ENCODE results near the gene DHX36. TPM values are rescaled to one million over a fixed set of nuclear protein-coding genes. Genes with fewer than 3 reads are reported as not detected.

The DHX36 gene
- total and polyA plus RNA-seq, 4 donors = 15.0 to 86.4 (median 62.9) TPM

- no peak overlapping the region for H3K4me3 ChIP-seq (ENCODE audit: low read length in 2 of 2)
- no peak overlapping the region for H3K27ac ChIP-seq (ENCODE audit: low read depth in 1 of 2, low read length in 2 of 2)
- peaks cover 0 to 3% of the 10 kb centered on the region in 2 donors for H3K4me1 ChIP-seq (ENCODE audit: control insufficient read depth in 1 of 2, insufficient read depth in 2 of 2, low read length in 2 of 2)
- ATAC-seq (ENCODE audit: low FRiP score) = no peak
- H3K36me3 ChIP-seq (ENCODE audit: control insufficient read depth in 1 of 2, insufficient read depth in 2 of 2, low read length in 1 of 2) = peaks cover 2 to 3% of the 10 kb centered on the region in 2 donors
- intact Hi-C loops (cut with DNase I) = no loop called here
- no peak for DNase-seq
- H3K27me3 ChIP-seq (ENCODE audit: control insufficient read depth in 1 of 2, insufficient read depth in 2 of 2, low read length in 1 of 2) = no peaks in the 10 kb centered on the region
- no peaks in the 10 kb centered on the region for H3K9me3 ChIP-seq (ENCODE audit: control insufficient read depth, low read length)
Measured at GRCh38 chr3:154304116-154304786, 20.0 kb downstream of the DHX36 start.

GRCh38 chr3:154301561-154301960, 22.7 kb downstream of the DHX36 start:
- Histone ChIP-seq H3K9me3 (ENCODE audit: control insufficient read depth, low read length) (no peaks in the 10 kb centered on the region), H3K27ac (ENCODE audit: low read depth in 1 of 2, low read length in 2 of 2) (no peak overlapping the region), H3K36me3 (ENCODE audit: control insufficient read depth in 1 of 2, insufficient read depth in 2 of 2, low read length in 1 of 2) (peaks cover 2 to 3% of the 10 kb centered on the region in 2 donors), H3K27me3 (ENCODE audit: control insufficient read depth in 1 of 2, insufficient read depth in 2 of 2, low read length in 1 of 2) (no peaks in the 10 kb centered on the region), H3K4me3 (ENCODE audit: low read length in 2 of 2) (no peak overlapping the region), H3K4me1 (ENCODE audit: control insufficient read depth in 1 of 2, insufficient read depth in 2 of 2, low read length in 2 of 2) (no peaks in the 10 kb centered on the region)
- 86 to 91% methylated on average over 3 of the region's 3 CpGs for WGBS, 2 donors
- DNase-seq = no peak
- intact Hi-C loops (cut with DNase I) = no loop called here
- ATAC-seq (ENCODE audit: low FRiP score) = no peak

GRCh38 chr3:154294016-154294415, 30.3 kb downstream of the DHX36 start:
- Histone ChIP-seq H3K4me3 (ENCODE audit: low read length in 2 of 2) (no peak overlapping the region), H3K27ac (ENCODE audit: low read depth in 1 of 2, low read length in 2 of 2) (no peak overlapping the region), H3K4me1 (ENCODE audit: control insufficient read depth in 1 of 2, insufficient read depth in 2 of 2, low read length in 2 of 2) (no peaks in the 10 kb centered on the region), H3K27me3 (ENCODE audit: control insufficient read depth in 1 of 2, insufficient read depth in 2 of 2, low read length in 1 of 2) (no peaks in the 10 kb centered on the region), H3K9me3 (ENCODE audit: control insufficient read depth, low read length) (no peaks in the 10 kb centered on the region), H3K36me3 (ENCODE audit: control insufficient read depth in 1 of 2, insufficient read depth in 2 of 2, low read length in 1 of 2) (peaks cover 0 to 3% of the 10 kb centered on the region in 2 donors)
- DNase-seq = no peak
- 97 to 100% methylated on average over 2 of the region's 2 CpGs for WGBS, 2 donors
- ATAC-seq (ENCODE audit: low FRiP score) = no peak
- intact Hi-C loops (cut with DNase I) = no loop called here

GRCh38 chr3:154290187-154290586, 34.1 kb downstream of the DHX36 start:
- H3K9me3 ChIP-seq (ENCODE audit: control insufficient read depth, low read length) = no peaks in the 10 kb centered on the region
- H3K4me1 ChIP-seq (ENCODE audit: control insufficient read depth in 1 of 2, insufficient read depth in 2 of 2, low read length in 2 of 2) = no peaks in the 10 kb centered on the region
- intact Hi-C loops (cut with DNase I) = no loop called here
- no peak overlapping the region for H3K4me3 ChIP-seq (ENCODE audit: low read length in 2 of 2)
- DNase-seq (peak in 1 of 2 donors; percentile 40), ATAC-seq (ENCODE audit: low FRiP score) (no peak)
- H3K27me3 ChIP-seq (ENCODE audit: control insufficient read depth in 1 of 2, insufficient read depth in 2 of 2, low read length in 1 of 2) = no peaks in the 10 kb centered on the region
- peaks cover 0 to 3% of the 10 kb centered on the region in 2 donors for H3K36me3 ChIP-seq (ENCODE audit: control insufficient read depth in 1 of 2, insufficient read depth in 2 of 2, low read length in 1 of 2)
- WGBS, 2 donors = 96 to 99% methylated on average over 5 of the region's 5 CpGs
- H3K27ac ChIP-seq (ENCODE audit: low read depth in 1 of 2, low read length in 2 of 2) = no peak overlapping the region

- intact Hi-C loops (cut with DNase I) = no loop called here
- H3K9me3 ChIP-seq (ENCODE audit: control insufficient read depth, low read length) = no peaks in the 10 kb centered on the region
- no peak overlapping the region for H3K27ac ChIP-seq (ENCODE audit: low read depth in 1 of 2, low read length in 2 of 2)
- WGBS, 2 donors = 97 to 98% methylated on average over 2 of the region's 2 CpGs
- H3K4me3 ChIP-seq (ENCODE audit: low read length in 2 of 2) = no peak overlapping the region
- H3K36me3 ChIP-seq (ENCODE audit: control insufficient read depth in 1 of 2, insufficient read depth in 2 of 2, low read length in 1 of 2) = no peaks in the 10 kb centered on the region
- DNase-seq = no peak
- no peak for ATAC-seq (ENCODE audit: low FRiP score)
- H3K27me3 ChIP-seq (ENCODE audit: control insufficient read depth in 1 of 2, insufficient read depth in 2 of 2, low read length in 1 of 2) = no peaks in the 10 kb centered on the region
- H3K4me1 ChIP-seq (ENCODE audit: control insufficient read depth in 1 of 2, insufficient read depth in 2 of 2, low read length in 2 of 2) = no peaks in the 10 kb centered on the region
Measured at GRCh38 chr3:154285221-154285620, 39.1 kb downstream of the DHX36 start.

- H3K27ac ChIP-seq (ENCODE audit: low read depth in 1 of 2, low read length in 2 of 2) = no peak overlapping the region
- H3K4me1 ChIP-seq (ENCODE audit: control insufficient read depth in 1 of 2, insufficient read depth in 2 of 2, low read length in 2 of 2) = no peaks in the 10 kb centered on the region
- no peak overlapping the region for H3K4me3 ChIP-seq (ENCODE audit: low read length in 2 of 2)
- no peak for ATAC-seq (ENCODE audit: low FRiP score)
- no peak for DNase-seq
- no peaks in the 10 kb centered on the region for H3K27me3 ChIP-seq (ENCODE audit: control insufficient read depth in 1 of 2, insufficient read depth in 2 of 2, low read length in 1 of 2)
- intact Hi-C loops (cut with DNase I) = no loop called here
- 97% methylated on average over 1 of the region's 1 CpG for WGBS, 2 donors
- no peaks in the 10 kb centered on the region for H3K9me3 ChIP-seq (ENCODE audit: control insufficient read depth, low read length)
- peaks cover 0 to 2% of the 10 kb centered on the region in 2 donors for H3K36me3 ChIP-seq (ENCODE audit: control insufficient read depth in 1 of 2, insufficient read depth in 2 of 2, low read length in 1 of 2)
Measured at GRCh38 chr3:154280161-154280560, 44.1 kb downstream of the DHX36 start.

GRCh38 chr3:154275965-154276364, 48.3 kb downstream of the DHX36 start:
- Histone ChIP-seq H3K9me3 (ENCODE audit: control insufficient read depth, low read length) (no peaks in the 10 kb centered on the region), H3K27me3 (ENCODE audit: control insufficient read depth in 1 of 2, insufficient read depth in 2 of 2, low read length in 1 of 2) (no peaks in the 10 kb centered on the region), H3K4me3 (ENCODE audit: low read length in 2 of 2) (no peak overlapping the region), H3K4me1 (ENCODE audit: control insufficient read depth in 1 of 2, insufficient read depth in 2 of 2, low read length in 2 of 2) (no peaks in the 10 kb centered on the region), H3K36me3 (ENCODE audit: control insufficient read depth in 1 of 2, insufficient read depth in 2 of 2, low read length in 1 of 2) (peaks cover 4% of the 10 kb centered on the region in 2 donors), H3K27ac (ENCODE audit: low read depth in 1 of 2, low read length in 2 of 2) (peak overlapping the region in 1 of 2 donors; percentile 44)
- ATAC-seq (ENCODE audit: low FRiP score) = no peak
- intact Hi-C loops (cut with DNase I) = no loop called here
- DNase-seq = no peak
- 54% methylated on average over 2 of the region's 2 CpGs for WGBS, 2 donors

GRCh38 chr3:154275292-154275691, 49.0 kb downstream of the DHX36 start:
- ATAC-seq (ENCODE audit: low FRiP score) = no peak
- no peaks in the 10 kb centered on the region for H3K4me1 ChIP-seq (ENCODE audit: control insufficient read depth in 1 of 2, insufficient read depth in 2 of 2, low read length in 2 of 2)
- H3K27ac ChIP-seq (ENCODE audit: low read depth in 1 of 2, low read length in 2 of 2) = no peak overlapping the region
- intact Hi-C loops (cut with DNase I) = no loop called here
- H3K9me3 ChIP-seq (ENCODE audit: control insufficient read depth, low read length) = no peaks in the 10 kb centered on the region
- H3K36me3 ChIP-seq (ENCODE audit: control insufficient read depth in 1 of 2, insufficient read depth in 2 of 2, low read length in 1 of 2) = peaks cover 4% of the 10 kb centered on the region in 2 donors
- WGBS, 2 donors = 60 to 66% methylated on average over 2 of the region's 2 CpGs
- no peak overlapping the region for H3K4me3 ChIP-seq (ENCODE audit: low read length in 2 of 2)
- no peaks in the 10 kb centered on the region for H3K27me3 ChIP-seq (ENCODE audit: control insufficient read depth in 1 of 2, insufficient read depth in 2 of 2, low read length in 1 of 2)
- no peak for DNase-seq

- Histone ChIP-seq H3K4me1 (ENCODE audit: control insufficient read depth in 1 of 2, insufficient read depth in 2 of 2, low read length in 2 of 2) (no peaks in the 10 kb centered on the region), H3K9me3 (ENCODE audit: control insufficient read depth, low read length) (no peaks in the 10 kb centered on the region), H3K36me3 (ENCODE audit: control insufficient read depth in 1 of 2, insufficient read depth in 2 of 2, low read length in 1 of 2) (peaks cover 4% of the 10 kb centered on the region in 2 donors), H3K4me3 (ENCODE audit: low read length in 2 of 2) (no peak overlapping the region), H3K27ac (ENCODE audit: low read depth in 1 of 2, low read length in 2 of 2) (no peak overlapping the region), H3K27me3 (ENCODE audit: control insufficient read depth in 1 of 2, insufficient read depth in 2 of 2, low read length in 1 of 2) (no peaks in the 10 kb centered on the region)
- ATAC-seq (ENCODE audit: low FRiP score) (no peak), DNase-seq (no peak)
- intact Hi-C loops (cut with DNase I) = no loop called here
- 55 to 60% methylated on average over 2 of the region's 2 CpGs for WGBS, 2 donors
Measured at GRCh38 chr3:154274348-154274747, 49.9 kb downstream of the DHX36 start.
